Stimulated activated CD8-positive, alpha-beta memory T cell treated with anti-CD3 and anti-CD28 coated beads, Interleukin-15, amount 100 ng/mL, for 4 hours (primary cell): Measurements from ENCODE around the gene CDNF.

Source experiments
- DNase-seq, 2 donors: peaks; one replicate each; pipeline ENCODE4 v3.0.0-alpha.2; 2020; ENCODE audit warnings: low read depth in 2 of 2

Gene CDNF

GRCh38 chr10:14798636-14799035, 39.2 kb downstream of the CDNF start:
- no peak for DNase-seq

- DNase-seq: no peak
Observed at GRCh38 chr10:14787938-14788337, 49.9 kb downstream of the CDNF start.

- DNase-seq: no peak
Observed at GRCh38 chr10:14784459-14785055, 53.3 kb downstream of the CDNF start.

- DNase-seq: no peak
Observed at GRCh38 chr10:14782691-14783363, 55.0 kb downstream of the CDNF start.

GRCh38 chr10:14781763-14782162, 56.1 kb downstream of the CDNF start:
- DNase-seq: no peak

GRCh38 chr10:14779001-14779651, 58.7 kb downstream of the CDNF start:
- DNase-seq: no peak

GRCh38 chr10:14776546-14776945, 61.3 kb downstream of the CDNF start:
- no peak for DNase-seq

- DNase-seq: no peak
Observed at GRCh38 chr10:14775656-14776055, 62.2 kb downstream of the CDNF start.

- DNase-seq: no peak
Observed at GRCh38 chr10:14774797-14775196, 63.0 kb downstream of the CDNF start, which contains the start of gene FAM107B. Gene FAM107B, minus strand, starts transcription at chr10:14774897. Its CDS starts 234 bp downstream, at chr10:14774663.

- no peak for DNase-seq
Observed at GRCh38 chr10:14774214-14774580, 63.6 kb downstream of the CDNF start.

- DNase-seq: no peak
Observed at GRCh38 chr10:14773551-14774213, 64.2 kb downstream of the CDNF start.

GRCh38 chr10:14772399-14772798, 65.4 kb downstream of the CDNF start:
- DNase-seq: no peak

GRCh38 chr10:14770927-14771326, 66.9 kb downstream of the CDNF start:
- no peak for DNase-seq
